Activated B cell treated with CpG ODN at 0.5 μM for 24 hours (primary cell): ENCODE results near the gene MX1. TPM values are rescaled to one million over a fixed set of nuclear protein-coding genes. Genes with fewer than 3 reads are reported as not detected.

ENCODE experiments used
- ATAC-seq: fragments of 200-7000 bp; cut with Tn5 transposase; one replicate; pipeline ENCODE4 v1.10.0; 2021; ENCODE audit warnings: low read depth, mild to moderate bottlenecking, moderate library complexity
- CTCF ChIA-PET: fragments of 350-600 bp; sonication (Branson Sonifier 250); formaldehyde crosslinking; loops from one replicate; lab custom pipeline; 2021; ENCODE audit warnings: antibody characterized with exemption; lab: Charles Lee
- POLR2A ChIA-PET: fragments of 350-600 bp; sonication (Branson Sonifier 250); formaldehyde crosslinking; loops from one replicate; lab custom pipeline; 2021; ENCODE audit warnings: antibody characterized with exemption; lab: Charles Lee
- DNase-seq: peaks from one replicate; pipeline ENCODE4 v3.0.0; 2022
- H3K27ac Mint-ChIP-seq: one replicate; pipeline ENCODE4 v1.8.0; 2020; ENCODE audit warnings: mixed read lengths
- H3K27me3 Mint-ChIP-seq: one replicate; pipeline ENCODE4 v1.8.0; 2021; ENCODE audit warnings: mixed read lengths
- H3K36me3 Mint-ChIP-seq: one replicate; pipeline ENCODE4 v1.8.0; 2021; ENCODE audit warnings: low read depth, mixed read lengths
- H3K4me1 Mint-ChIP-seq: one replicate; pipeline ENCODE4 v1.8.0; 2021; ENCODE audit warnings: mixed read lengths
- H3K4me3 Mint-ChIP-seq: one replicate; pipeline ENCODE4 v1.8.0; 2020; ENCODE audit warnings: mild to moderate bottlenecking, mixed read lengths
- H3K9me3 Mint-ChIP-seq: one replicate; pipeline ENCODE4 v1.8.0; 2020; ENCODE audit warnings: mixed read lengths
- CTCF ChIP-seq: fragments of 200-600 bp; IDR thresholded peaks from one replicate; pipeline ENCODE4 v1.8.0; 2022; ENCODE audit warnings: antibody characterized with exemption, mild to moderate bottlenecking
- intact Hi-C: fragments of 100-400 bp; cut with micrococcal nuclease; formaldehyde crosslinking; loops from one replicate; pipeline ENCODE4 v1.15.1; 2024
- total RNA-seq: library from RNA; stranded (reverse); gene quantifications from 2 replicates; pipeline ENCODE4 v1.2.3, GENCODE V29; 2022

Gene MX1
- total RNA-seq, 1 donor from 2014 or later = 64.2 TPM

GRCh38 chr21:41453198-41453597 is 27.2 kb downstream of the MX1 start:
- H3K27me3 Mint-ChIP-seq = no peaks in the 10 kb centered on the region
- no peak for DNase-seq
- H3K4me1 Mint-ChIP-seq = peaks cover 4% of the 10 kb centered on the region
- no peak for TF ChIP-seq CTCF
- ChIA-PET CTCF (no interaction called here), POLR2A (no interaction called here)
- peaks cover 93% of the 10 kb centered on the region for H3K36me3 Mint-ChIP-seq
- no peak overlapping the region for H3K27ac Mint-ChIP-seq
- no peaks in the 10 kb centered on the region for H3K9me3 Mint-ChIP-seq
- no peak for ATAC-seq
- intact Hi-C loops = no loop called here
- H3K4me3 Mint-ChIP-seq = no peak overlapping the region

GRCh38 chr21:41453761-41454160 is 27.7 kb downstream of the MX1 start:
- ChIA-PET POLR2A (no interaction called here), CTCF (no interaction called here)
- no peak overlapping the region for H3K4me3 Mint-ChIP-seq
- no peak for TF ChIP-seq CTCF
- peaks cover 93% of the 10 kb centered on the region for H3K36me3 Mint-ChIP-seq
- intact Hi-C loops = no loop called here
- no peaks in the 10 kb centered on the region for H3K27me3 Mint-ChIP-seq
- H3K4me1 Mint-ChIP-seq = peaks cover 4% of the 10 kb centered on the region
- H3K27ac Mint-ChIP-seq = no peak overlapping the region
- H3K9me3 Mint-ChIP-seq = no peaks in the 10 kb centered on the region
- ATAC-seq = no peak
- no peak for DNase-seq

- H3K4me3 Mint-ChIP-seq = no peak overlapping the region
- ChIA-PET CTCF (interaction anchor here (6.8 kb wide), 1 partner anchor 175 kb away, joined by 165 read pairs; no protein-coding TSS in a partner anchor), POLR2A (interaction anchor here (1.1 to 1.3 kb wide), 2 partner anchors 32 to 175 kb away, joined by 3 read pairs; partner anchors contain the start of gene MX1)
- peaks cover 21% of the 10 kb centered on the region for H3K4me1 Mint-ChIP-seq
- no peak overlapping the region for H3K27ac Mint-ChIP-seq
- H3K36me3 Mint-ChIP-seq = peaks cover 69% of the 10 kb centered on the region
- intact Hi-C loops = no loop called here
- H3K9me3 Mint-ChIP-seq = no peaks in the 10 kb centered on the region
- DNase-seq (no peak), ATAC-seq (no peak)
- H3K27me3 Mint-ChIP-seq = no peaks in the 10 kb centered on the region
- TF ChIP-seq CTCF = no peak
Measured at GRCh38 chr21:41458121-41458520, 32.1 kb downstream of the MX1 start.

GRCh38 chr21:41458559-41458958 is 32.5 kb downstream of the MX1 start:
- no peak for ATAC-seq
- ChIA-PET POLR2A (interaction anchor here (1.1 to 1.3 kb wide), 2 partner anchors 32 to 175 kb away, joined by 3 read pairs; partner anchors contain the start of gene MX1), CTCF (interaction anchor here (6.8 kb wide), 1 partner anchor 175 kb away, joined by 165 read pairs; no protein-coding TSS in a partner anchor)
- no peaks in the 10 kb centered on the region for H3K27me3 Mint-ChIP-seq
- TF ChIP-seq CTCF = no peak
- H3K4me3 Mint-ChIP-seq = no peak overlapping the region
- DNase-seq = no peak
- intact Hi-C loops = no loop called here
- H3K4me1 Mint-ChIP-seq = peaks cover 21% of the 10 kb centered on the region
- H3K9me3 Mint-ChIP-seq = peaks cover under 1% of the 10 kb centered on the region
- H3K27ac Mint-ChIP-seq = no peak overlapping the region
- peaks cover 65% of the 10 kb centered on the region for H3K36me3 Mint-ChIP-seq

- ChIA-PET CTCF (interaction anchor here (0.7 to 6.8 kb wide), 8 partner anchors 10 to 339 kb away, joined by 3 to 165 read pairs (median 3); no protein-coding TSS in a partner anchor), POLR2A (interaction anchor here (1.0 kb wide), 2 partner anchors 98 to 177 kb away, joined by 4 to 7 read pairs; partner anchors contain the start of gene MX2)
- intact Hi-C loops = loop anchor here (1.0 kb wide), 4 partner anchors 91 to 339 kb away; no protein-coding TSS in a partner anchor
- Mint-ChIP-seq H3K27me3 (no peaks in the 10 kb centered on the region), H3K4me1 (peaks cover 21% of the 10 kb centered on the region), H3K4me3 (no peak overlapping the region), H3K36me3 (peaks cover 52% of the 10 kb centered on the region), H3K9me3 (peaks cover 5% of the 10 kb centered on the region), H3K27ac (no peak overlapping the region)
- ATAC-seq (no peak), DNase-seq (no peak)
- no peak for TF ChIP-seq CTCF
Measured at GRCh38 chr21:41459884-41460534, 34.0 kb downstream of the MX1 start.
